Ureter (tissue), 1 donor: ENCODE measurements around the gene SPACA7. TPM values are rescaled to one million over a fixed set of nuclear protein-coding genes. Genes with fewer than 3 reads are reported as not detected.
"Not testable (repeated sequence)": the region's sequence is repeated elsewhere in the genome, so short reads cannot be mapped to it uniquely, and the experiment has no call there.

Experiments used
- DNase-seq: peaks from one replicate; pipeline ENCODE4 v3.0.0-alpha.2; 2020; ENCODE audit warnings: low spot score
- total RNA-seq: library from RNA; stranded (reverse); gene quantifications from one replicate; pipeline ENCODE4 v1.2.4, GENCODE V29; 2023
- donor health status: DM: yes; HTN: yes; CAD: no.

SPACA7 gene
- total RNA-seq, 1 donor from 2014 or later: not detected

GRCh38 chr13:112350300-112350699 lies 25.9 kb upstream of the SPACA7 start:
- DNase-seq: no peak

- DNase-seq: no peak
Observed at GRCh38 chr13:112351825-112352224, 24.3 kb upstream of the SPACA7 start.

GRCh38 chr13:112353856-112354255 lies 22.3 kb upstream of the SPACA7 start:
- DNase-seq: no peak

- DNase-seq: no peak
Observed at GRCh38 chr13:112354330-112355273, 21.6 kb upstream of the SPACA7 start.

- no peak for DNase-seq
Observed at GRCh38 chr13:112355274-112355838, 20.8 kb upstream of the SPACA7 start.

- DNase-seq: no peak
Observed at GRCh38 chr13:112356190-112356589, 20.0 kb upstream of the SPACA7 start.

GRCh38 chr13:112358156-112358555 lies 18.0 kb upstream of the SPACA7 start:
- no peak for DNase-seq

- DNase-seq: no peak
Observed at GRCh38 chr13:112362021-112362420, 14.1 kb upstream of the SPACA7 start.

- no peak for DNase-seq
Observed at GRCh38 chr13:112363867-112364528, 12.2 kb upstream of the SPACA7 start.

- no peak for DNase-seq
Observed at GRCh38 chr13:112366907-112367646, 9.1 kb upstream of the SPACA7 start.

GRCh38 chr13:112368883-112369282 lies 7.3 kb upstream of the SPACA7 start:
- DNase-seq: no peak

- no peak for DNase-seq
Observed at GRCh38 chr13:112370311-112370710, 5.8 kb upstream of the SPACA7 start.

GRCh38 chr13:112374271-112374670 lies 1.9 kb upstream of the SPACA7 start:
- no peak for DNase-seq

- DNase-seq: no peak
Observed at GRCh38 chr13:112391746-112392145, 15.6 kb downstream of the SPACA7 start.

GRCh38 chr13:112392719-112393118 lies 16.6 kb downstream of the SPACA7 start:
- no peak for DNase-seq

- DNase-seq: not testable (repeated sequence)
Observed at GRCh38 chr13:112395022-112395421, 18.9 kb downstream of the SPACA7 start.

GRCh38 chr13:112395941-112396340 lies 19.8 kb downstream of the SPACA7 start:
- DNase-seq: not testable (repeated sequence)

- DNase-seq: no peak
Observed at GRCh38 chr13:112397108-112397507, 21.0 kb downstream of the SPACA7 start.

GRCh38 chr13:112398347-112398746 lies 22.2 kb downstream of the SPACA7 start:
- not testable (repeated sequence) for DNase-seq

- DNase-seq: not testable (repeated sequence)
Observed at GRCh38 chr13:112409828-112410227, 33.7 kb downstream of the SPACA7 start.

GRCh38 chr13:112416647-112417046 lies 40.5 kb downstream of the SPACA7 start:
- no peak for DNase-seq

- DNase-seq: no peak
Observed at GRCh38 chr13:112417079-112417478, 40.9 kb downstream of the SPACA7 start.
